Measurements from ENCODE around the gene CRMP1. TPM values are rescaled to one million over a fixed set of nuclear protein-coding genes. Genes with fewer than 3 reads are reported as not detected.

CRMP1 gene
- total RNA-seq, 4 donors from 2014 or later: 0.62 to 4.3 (median 1.6) TPM

- Histone ChIP-seq H3K36me3 (no peaks in the 10 kb centered on the region), H3K4me3 (no peak overlapping the region), H3K27ac (no peak overlapping the region), H3K4me1 (no peaks in the 10 kb centered on the region), H3K27me3 (peaks cover 76% of the 10 kb centered on the region), H3K9me3 (no peaks in the 10 kb centered on the region)
- TF ChIP-seq EP300 (IDR thresholded peaks at IDR 0.05) (no peak), POLR2AphosphoS5 (IDR thresholded peaks at IDR 0.05) (no peak), POLR2A (IDR thresholded peaks at IDR 0.05) (no peak)
- TF ChIP-seq, protein P1, sequence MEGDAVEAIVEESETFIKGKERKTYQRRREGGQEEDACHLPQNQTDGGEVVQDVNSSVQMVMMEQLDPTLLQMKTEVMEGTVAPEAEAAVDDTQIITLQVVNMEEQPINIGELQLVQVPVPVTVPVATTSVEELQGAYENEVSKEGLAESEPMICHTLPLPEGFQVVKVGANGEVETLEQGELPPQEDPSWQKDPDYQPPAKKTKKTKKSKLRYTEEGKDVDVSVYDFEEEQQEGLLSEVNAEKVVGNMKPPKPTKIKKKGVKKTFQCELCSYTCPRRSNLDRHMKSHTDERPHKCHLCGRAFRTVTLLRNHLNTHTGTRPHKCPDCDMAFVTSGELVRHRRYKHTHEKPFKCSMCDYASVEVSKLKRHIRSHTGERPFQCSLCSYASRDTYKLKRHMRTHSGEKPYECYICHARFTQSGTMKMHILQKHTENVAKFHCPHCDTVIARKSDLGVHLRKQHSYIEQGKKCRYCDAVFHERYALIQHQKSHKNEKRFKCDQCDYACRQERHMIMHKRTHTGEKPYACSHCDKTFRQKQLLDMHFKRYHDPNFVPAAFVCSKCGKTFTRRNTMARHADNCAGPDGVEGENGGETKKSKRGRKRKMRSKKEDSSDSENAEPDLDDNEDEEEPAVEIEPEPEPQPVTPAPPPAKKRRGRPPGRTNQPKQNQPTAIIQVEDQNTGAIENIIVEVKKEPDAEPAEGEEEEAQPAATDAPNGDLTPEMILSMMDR (IDR thresholded peaks at IDR 0.05): no peak
- no peak for ATAC-seq
- WGBS, 2 donors (ENCODE audit: low coverage in 1 of 2): 45 to 70% methylated on average over 8 to 12 of the region's 16 CpGs
These were observed 32.7 kb upstream of the CRMP1 start for GRCh38 chr4:5925419-5926200.

GRCh38 chr4:5924461-5925125, 31.7 kb upstream of the CRMP1 start:
- Histone ChIP-seq H3K4me3 (no peak overlapping the region), H3K27me3 (peaks cover 76% of the 10 kb centered on the region), H3K4me1 (no peaks in the 10 kb centered on the region), H3K36me3 (no peaks in the 10 kb centered on the region), H3K9me3 (no peaks in the 10 kb centered on the region), H3K27ac (no peak overlapping the region)
- TF ChIP-seq POLR2A (IDR thresholded peaks at IDR 0.05) (no peak), POLR2AphosphoS5 (IDR thresholded peaks at IDR 0.05) (no peak), EP300 (IDR thresholded peaks at IDR 0.05) (no peak)
- TF ChIP-seq, protein P1 (IDR thresholded peaks at IDR 0.05): no peak
- WGBS, 2 donors (ENCODE audit: low coverage in 1 of 2): 54% methylated on average over 3 of the region's 12 CpGs; no CpG with 5 or more reads in 1 of the 2 donors
- no peak for ATAC-seq

DNA sequence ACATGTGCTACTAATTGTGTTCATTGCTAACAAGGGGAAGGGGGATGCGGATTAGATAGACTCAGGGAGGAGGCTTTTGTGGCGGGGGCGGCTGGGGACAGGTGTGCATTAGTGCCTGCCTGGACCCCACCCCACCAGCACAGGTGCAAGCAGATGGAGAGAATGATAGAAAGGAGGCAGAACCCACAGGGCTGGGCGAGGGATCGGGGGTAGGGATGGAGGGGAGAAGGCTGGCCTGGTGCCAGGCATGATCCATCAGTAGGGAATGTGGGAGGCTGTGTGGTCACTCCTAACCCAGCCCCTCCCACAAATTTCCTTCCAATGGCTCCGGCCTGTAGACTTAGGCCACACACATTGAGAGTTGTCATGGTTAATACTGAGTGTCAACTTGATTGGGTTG, 30.5 kb upstream of the CRMP1 start:
- Histone ChIP-seq H3K4me3 (no peak overlapping the region), H3K27me3 (peaks cover 86% of the 10 kb centered on the region), H3K36me3 (no peaks in the 10 kb centered on the region), H3K27ac (no peak overlapping the region), H3K9me3 (no peaks in the 10 kb centered on the region), H3K4me1 (no peaks in the 10 kb centered on the region)
- ATAC-seq: no peak
- TF ChIP-seq EP300 (IDR thresholded peaks at IDR 0.05) (no peak), POLR2A (IDR thresholded peaks at IDR 0.05) (no peak), POLR2AphosphoS5 (IDR thresholded peaks at IDR 0.05) (no peak)
- WGBS, 2 donors (ENCODE audit: low coverage in 1 of 2): 75 to 100% methylated on average over 3 to 5 of the region's 6 CpGs

DNA sequence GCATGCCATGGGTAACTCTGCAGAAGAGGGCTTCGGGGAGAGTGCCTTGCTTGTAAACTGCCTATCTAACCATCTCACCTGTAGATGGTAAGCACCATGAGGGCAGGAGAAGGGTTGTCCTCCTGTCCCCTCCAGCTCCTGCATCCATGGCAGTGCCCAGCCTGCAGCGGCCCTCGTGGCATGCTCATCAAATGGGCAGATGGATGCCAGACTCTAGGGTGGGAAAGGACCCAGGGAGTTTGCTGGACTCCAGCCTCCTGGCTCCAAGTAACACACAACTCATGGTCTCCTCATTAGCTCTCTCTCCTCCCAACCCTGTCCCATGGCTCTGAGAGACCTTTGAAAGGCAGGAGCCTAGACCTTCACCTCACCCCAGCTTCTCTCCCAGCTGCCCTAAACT, 29.7 kb upstream of the CRMP1 start:
- TF ChIP-seq, protein P1 (IDR thresholded peaks at IDR 0.05): no peak
- TF ChIP-seq EP300 (IDR thresholded peaks at IDR 0.05) (no peak), POLR2A (IDR thresholded peaks at IDR 0.05) (no peak), POLR2AphosphoS5 (IDR thresholded peaks at IDR 0.05) (no peak)
- Histone ChIP-seq H3K36me3 (no peaks in the 10 kb centered on the region), H3K27ac (no peak overlapping the region), H3K27me3 (peaks cover 91% of the 10 kb centered on the region), H3K9me3 (no peaks in the 10 kb centered on the region), H3K4me3 (no peak overlapping the region), H3K4me1 (no peaks in the 10 kb centered on the region)
- 84% methylated on average over 3 of the region's 3 CpGs; no CpG with 5 or more reads in 1 of the 2 donors for WGBS, 2 donors (ENCODE audit: low coverage in 1 of 2)
- no peak for ATAC-seq

DNA sequence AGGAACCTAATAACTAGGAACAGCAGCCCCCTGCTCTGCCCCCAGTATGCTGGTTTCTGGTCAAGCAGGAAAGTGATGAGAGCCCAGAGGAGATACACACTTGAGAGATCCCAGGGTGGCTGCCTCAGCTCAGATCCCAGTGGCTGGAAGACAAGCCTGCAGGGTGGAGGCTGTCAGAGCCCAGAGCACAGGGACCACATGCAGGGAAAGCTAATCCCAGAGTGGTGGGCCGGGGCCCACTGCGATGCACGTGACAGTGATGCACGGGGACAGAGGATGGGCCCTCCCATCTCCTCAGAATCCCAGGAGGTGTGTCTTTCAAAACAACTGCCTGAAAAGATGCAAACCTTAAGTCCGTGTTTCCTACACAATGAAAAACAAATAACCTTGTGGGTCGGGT, 29.1 kb upstream of the CRMP1 start:
- Histone ChIP-seq H3K27me3 (peaks cover 93% of the 10 kb centered on the region), H3K4me1 (no peaks in the 10 kb centered on the region), H3K9me3 (no peaks in the 10 kb centered on the region), H3K4me3 (no peak overlapping the region), H3K36me3 (no peaks in the 10 kb centered on the region), H3K27ac (no peak overlapping the region)
- no peak for ATAC-seq
- no peak for TF ChIP-seq EP300 (IDR thresholded peaks at IDR 0.05)
- TF ChIP-seq, protein P1 (IDR thresholded peaks at IDR 0.05): no peak
- no peak for TF ChIP-seq POLR2A (IDR thresholded peaks at IDR 0.05)
- 48 to 60% methylated on average over 1 to 4 of the region's 6 CpGs for WGBS, 2 donors (ENCODE audit: low coverage in 1 of 2)

Measured in gastroesophageal sphincter (tissue), 4 donors.